ENCODE data around the gene PDIA2. TPM values are rescaled to one million over a fixed set of nuclear protein-coding genes. Genes with fewer than 3 reads are reported as not detected.

The PDIA2 gene
- total and polyA plus RNA-seq, 8 donors = 32.3 to 932 (median 118) TPM; not detected in 1

- Histone ChIP-seq H3K27me3 (peaks cover 0 to 50% (median 14%) of the 10 kb centered on the region in 3 donors), H3K27ac (peak overlapping the region in 2 of 5 donors; percentile 32 to 49), H3K4me3 (peak overlapping the region; percentile 47 to 60 (median 52)), H3K9me3 (no peaks in the 10 kb centered on the region), H3K4me1 (peaks cover 15 to 42% (median 37%) of the 10 kb centered on the region in 4 donors), H3K36me3 (no peaks in the 10 kb centered on the region)
- 1 to 2% (median 2%) methylated on average over 42 to 58 of the region's 58 CpGs; no CpG with 5 or more reads in 1 of the 5 donors for WGBS, 5 donors
- TF ChIP-seq POLR2A (IDR thresholded peaks at IDR 0.05) = no peak
- intact Hi-C loops (cut with DNase I; ENCODE audit: low total_unique reads) = no loop called here
- peak in 1 of 2 donors; percentile 50 for DNase-seq
Observed at GRCh38 chr16:275041-275641, 7.8 kb upstream of the PDIA2 start.

- H3K9me3 ChIP-seq = no peaks in the 10 kb centered on the region
- H3K36me3 ChIP-seq = no peaks in the 10 kb centered on the region
- peaks cover 18 to 46% (median 40%) of the 10 kb centered on the region in 4 donors for H3K4me1 ChIP-seq
- TF ChIP-seq CTCF (IDR thresholded peaks at IDR 0.05) (no peak), POLR2AphosphoS5 (IDR thresholded peaks at IDR 0.05) (no peak), POLR2A (IDR thresholded peaks at IDR 0.05) (no peak), EP300 (IDR thresholded peaks at IDR 0.05) (no peak)
- peak within 1 kb of the TSS; percentile 47 to 60 (median 52) for H3K4me3 ChIP-seq
- intact Hi-C loops (cut with DNase I; ENCODE audit: low total_unique reads) = no loop called here
- DNase-seq = no peak
- H3K27ac ChIP-seq = peak within 1 kb of the TSS in 2 of 5 donors; percentile 32 to 49
- WGBS, 5 donors = 3 to 35% (median 4%) methylated on average over 4 to 53 of the region's 56 CpGs
- H3K27me3 ChIP-seq = peaks cover 0 to 55% (median 18%) of the 10 kb centered on the region in 3 donors
Observed at GRCh38 chr16:275786-276232, 7.2 kb upstream of the PDIA2 start, which contains the start of gene RGS11. Gene RGS11, minus strand, starts transcription at chr16:275944. Its CDS starts 33 bp downstream, at chr16:275911.

- no peak for DNase-seq
- Histone ChIP-seq H3K27me3 (peaks cover 0 to 62% (median 25%) of the 10 kb centered on the region in 3 donors), H3K36me3 (no peaks in the 10 kb centered on the region), H3K9me3 (no peaks in the 10 kb centered on the region), H3K4me3 (no peak overlapping the region), H3K27ac (no peak overlapping the region), H3K4me1 (peaks cover 19 to 54% (median 48%) of the 10 kb centered on the region in 4 donors)
- TF ChIP-seq CTCF (IDR thresholded peaks at IDR 0.05) (no peak), POLR2AphosphoS5 (IDR thresholded peaks at IDR 0.05) (no peak), POLR2A (IDR thresholded peaks at IDR 0.05) (no peak), EP300 (IDR thresholded peaks at IDR 0.05) (no peak)
- intact Hi-C loops (cut with DNase I; ENCODE audit: low total_unique reads) = no loop called here
- 78 to 94% (median 85%) methylated on average over 14 to 20 of the region's 20 CpGs for WGBS, 5 donors
Observed at GRCh38 chr16:276426-277077, 6.4 kb upstream of the PDIA2 start.

- Histone ChIP-seq H3K4me3 (no peak overlapping the region), H3K36me3 (no peaks in the 10 kb centered on the region), H3K27me3 (peaks cover 0 to 71% (median 33%) of the 10 kb centered on the region in 3 donors), H3K4me1 (peaks cover 19 to 63% (median 49%) of the 10 kb centered on the region in 4 donors), H3K27ac (peak overlapping the region in 4 of 5 donors; percentile 37 to 79 (median 64)), H3K9me3 (no peaks in the 10 kb centered on the region)
- peak; percentile 83 to 87 for DNase-seq
- intact Hi-C loops (cut with DNase I; ENCODE audit: low total_unique reads) = no loop called here
- TF ChIP-seq POLR2AphosphoS5 (IDR thresholded peaks at IDR 0.05) (peak in 1 of 3 donors; percentile 47), EP300 (IDR thresholded peaks at IDR 0.05) (no peak)
- 27 to 47% (median 28%) methylated on average over 6 of the region's 6 CpGs for WGBS, 5 donors
Observed at GRCh38 chr16:278863-279366, 4.0 kb upstream of the PDIA2 start.

GRCh38 chr16:279531-279930 is 3.4 kb upstream of the PDIA2 start:
- WGBS, 5 donors = 52 to 65% (median 55%) methylated on average over 4 to 7 of the region's 7 CpGs
- no peak for DNase-seq
- TF ChIP-seq CTCF (IDR thresholded peaks at IDR 0.05) (no peak), POLR2AphosphoS5 (IDR thresholded peaks at IDR 0.05) (no peak), EP300 (IDR thresholded peaks at IDR 0.05) (no peak), POLR2A (IDR thresholded peaks at IDR 0.05) (no peak)
- Histone ChIP-seq H3K27me3 (peaks cover 0 to 65% (median 33%) of the 10 kb centered on the region in 3 donors), H3K4me1 (peaks cover 17 to 64% (median 45%) of the 10 kb centered on the region in 4 donors), H3K27ac (peak overlapping the region; percentile 37 to 79 (median 66)), H3K4me3 (peak overlapping the region in 3 of 4 donors; percentile 36 to 42 (median 39)), H3K9me3 (no peaks in the 10 kb centered on the region), H3K36me3 (no peaks in the 10 kb centered on the region)
- intact Hi-C loops (cut with DNase I; ENCODE audit: low total_unique reads) = no loop called here
